ENCODE measurements around the gene RYR1. TPM values are rescaled to one million over a fixed set of nuclear protein-coding genes. Genes with fewer than 3 reads are reported as not detected.

RYR1 gene
- total and polyA plus RNA-seq, 10 of the 15 experiments (the other 5 are each of a cell fraction or from before 2014, with no cell fraction given), result under 0.01 to 0.32 (median 0.07) TPM; not detected in 1

DNA sequence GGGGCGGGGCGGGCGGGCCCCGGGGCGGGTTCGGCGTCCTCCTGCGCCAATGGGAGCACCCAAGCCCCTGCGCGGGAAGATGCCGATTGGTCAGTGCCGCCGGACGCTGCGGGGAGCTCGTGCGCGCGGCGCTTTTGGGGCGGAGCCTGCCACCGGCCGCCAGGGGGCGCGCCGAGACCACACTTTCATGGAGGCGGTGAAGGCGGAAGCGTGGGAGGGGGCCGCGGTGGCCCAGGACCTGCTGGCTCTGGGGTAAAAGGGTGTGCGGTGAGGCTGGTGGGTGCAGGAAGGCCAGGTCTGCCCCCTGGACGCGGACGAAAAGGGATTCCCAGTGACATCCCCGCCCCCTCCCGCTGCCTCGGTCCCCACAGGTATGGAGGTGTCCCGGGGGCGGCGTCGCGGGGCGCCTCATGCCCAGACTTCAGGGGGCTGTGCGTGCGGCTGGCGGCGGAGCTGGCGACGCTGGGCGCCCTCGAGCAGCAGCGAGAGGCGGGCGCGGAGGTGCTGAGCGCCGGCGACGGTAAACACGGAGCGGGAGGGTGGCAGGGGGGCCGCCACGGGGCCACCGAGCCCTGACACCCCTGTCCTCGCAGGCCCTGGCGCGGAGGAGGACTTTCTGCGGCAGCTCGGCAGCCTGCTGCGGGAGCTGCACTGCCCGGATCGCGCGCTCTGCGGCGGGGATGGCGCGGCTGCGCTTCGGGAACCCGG lies 30.4 kb upstream of the RYR1 start, which contains the start of gene FAM98C:
Gene FAM98C (plus strand): TSS at position 127 of the 708 bp plus-strand sequence. CDS start 61 bp downstream, at position 188.
- in situ Hi-C loops (cut with MboI), result loop anchor here (25.0 kb wide), 1 partner anchor 234 kb away; the partner anchor contains the start of gene ACTN4
- Histone ChIP-seq H3K4me3 (peak within 1 kb of the TSS; percentile 86), H3K4me2 (ENCODE audit: control insufficient read depth, insufficient read depth) (peak within 1 kb of the TSS; percentile 92), H4K20me1 (ENCODE audit: control insufficient read depth, insufficient read depth) (no peaks in the 10 kb centered on the region), H3K4me1 (ENCODE audit: control insufficient read depth, insufficient read depth, low read length) (no peaks in the 10 kb centered on the region), H3K79me2 (ENCODE audit: control insufficient read depth, insufficient read depth, low read length) (no peaks in the 10 kb centered on the region), H2AFZ (ENCODE audit: control insufficient read depth, low read depth, low read length) (peak within 1 kb of the TSS; percentile 89), H3K9me3 (replicated peaks; ENCODE audit: control insufficient read depth, insufficient read depth, low read length) (no peaks in the 10 kb centered on the region), H3K9ac (ENCODE audit: control insufficient read depth, insufficient read depth, low read length) (peak within 1 kb of the TSS; percentile 58; the same call in 1 of the 2 replicates), H3K27me3 (replicated peaks in 1 of 2; ENCODE audit: control insufficient read depth in 2 of 2, insufficient read depth in 2 of 2, low read length in 1 of 2) (no peaks in the 10 kb centered on the region), H3K27ac (ENCODE audit: control insufficient read depth, insufficient read depth) (peak within 1 kb of the TSS; percentile 72), H3K36me3 (ENCODE audit: control insufficient read depth in 2 of 2, insufficient read depth in 2 of 2, low read length in 1 of 2) (no peaks in the 10 kb centered on the region)
- ChIA-PET RAD21 (ENCODE audit: unreplicated experiment) (interaction anchor here (0.6 to 3.1 kb wide), 52 partner anchors 9 to 569 kb away, joined by 3 to 46 read pairs (median 5); partner anchors contain the start of genes ACTN4, CATSPERG, ECH1 and EIF3K), CTCF (interaction anchor here (0.5 to 3.2 kb wide), 51 partner anchors 8 to 531 kb away, joined by 3 to 30 read pairs (median 4); partner anchors contain the start of genes ACTN4, CATSPERG, EIF3K and GGN), POLR2A (interaction anchor here (1.0 to 2.7 kb wide), 7 partner anchors 13 to 332 kb away, joined by 3 to 13 read pairs (median 3); partner anchors contain the start of genes GGN, MAP4K1 and PSMD8), SMC1A (ENCODE audit: uncharacterized antibody, unreplicated experiment) (interaction anchor here (0.6 to 3.8 kb wide), 22 partner anchors 14 to 531 kb away, joined by 3 to 18 read pairs (median 4); partner anchors contain the start of genes CAPN12, EIF3K, GGN and MAP4K1)
- intact Hi-C loops (cut with micrococcal nuclease; ENCODE audit: unreplicated experiment), result loop anchor here (1.0 to 5.0 kb wide), 4 partner anchors 104 to 529 kb away; partner anchors contain the start of genes MRPS12 and SARS2
- no peak for FAIRE-seq
- 2% methylated on average over 63 of the region's 82 CpGs for WGBS (ENCODE audit: insufficient coverage, insufficient replicate concordance, low lambda C conversion rate, missing lambda C conversion rate)
- DNase-seq (ENCODE audit: low read depth, low spot score), result peak; percentile 76
- ATAC-seq, result peak; percentile 99
- no TSS peak for BruUV-seq (replicated peaks)
- TF ChIP-seq BHLHE40 (IDR thresholded peaks at IDR 0.05; ENCODE audit: borderline replicate concordance in 1 of 2, low read depth in 2 of 2, low read length in 1 of 2) (peak; percentile 94 to 98), IKZF1 (conservative IDR thresholded peaks at IDR 0.05) (peak; percentile 87), TCF7 (IDR thresholded peaks at IDR 0.05; ENCODE audit: borderline replicate concordance) (no peak), MYC (IDR thresholded peaks at IDR 0.05; ENCODE audit: insufficient read depth, insufficient read length, insufficient replicate concordance, low read length, severe bottlenecking) (peak; percentile 36), SREBF1 (IDR thresholded peaks at IDR 0.05; ENCODE audit: low read length) (0 out of 2 replicates have a peak, but pooled peaks have one; percentile 23), ZNF274 (IDR thresholded peaks at IDR 0.05; ENCODE audit: insufficient read depth, insufficient read length) (no peak), STAT1 (conservative IDR thresholded peaks at IDR 0.05) (no peak), MEF2B (IDR thresholded peaks at IDR 0.05; ENCODE audit: partially characterized antibody, poor library complexity, severe bottlenecking) (no peak), PAX5 (IDR thresholded peaks at IDR 0.05; ENCODE audit: borderline replicate concordance, low read depth, low read length) (0 out of 2 replicates have a peak, but pooled peaks have one; percentile 21)
- TF ChIP-seq, protein P1, sequence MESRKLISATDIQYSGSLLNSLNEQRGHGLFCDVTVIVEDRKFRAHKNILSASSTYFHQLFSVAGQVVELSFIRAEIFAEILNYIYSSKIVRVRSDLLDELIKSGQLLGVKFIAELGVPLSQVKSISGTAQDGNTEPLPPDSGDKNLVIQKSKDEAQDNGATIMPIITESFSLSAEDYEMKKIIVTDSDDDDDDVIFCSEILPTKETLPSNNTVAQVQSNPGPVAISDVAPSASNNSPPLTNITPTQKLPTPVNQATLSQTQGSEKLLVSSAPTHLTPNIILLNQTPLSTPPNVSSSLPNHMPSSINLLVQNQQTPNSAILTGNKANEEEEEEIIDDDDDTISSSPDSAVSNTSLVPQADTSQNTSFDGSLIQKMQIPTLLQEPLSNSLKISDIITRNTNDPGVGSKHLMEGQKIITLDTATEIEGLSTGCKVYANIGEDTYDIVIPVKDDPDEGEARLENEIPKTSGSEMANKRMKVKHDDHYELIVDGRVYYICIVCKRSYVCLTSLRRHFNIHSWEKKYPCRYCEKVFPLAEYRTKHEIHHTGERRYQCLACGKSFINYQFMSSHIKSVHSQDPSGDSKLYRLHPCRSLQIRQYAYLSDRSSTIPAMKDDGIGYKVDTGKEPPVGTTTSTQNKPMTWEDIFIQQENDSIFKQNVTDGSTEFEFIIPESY (IDR thresholded peaks at IDR 0.05), result no peak
- TF ChIP-seq, protein P2, sequence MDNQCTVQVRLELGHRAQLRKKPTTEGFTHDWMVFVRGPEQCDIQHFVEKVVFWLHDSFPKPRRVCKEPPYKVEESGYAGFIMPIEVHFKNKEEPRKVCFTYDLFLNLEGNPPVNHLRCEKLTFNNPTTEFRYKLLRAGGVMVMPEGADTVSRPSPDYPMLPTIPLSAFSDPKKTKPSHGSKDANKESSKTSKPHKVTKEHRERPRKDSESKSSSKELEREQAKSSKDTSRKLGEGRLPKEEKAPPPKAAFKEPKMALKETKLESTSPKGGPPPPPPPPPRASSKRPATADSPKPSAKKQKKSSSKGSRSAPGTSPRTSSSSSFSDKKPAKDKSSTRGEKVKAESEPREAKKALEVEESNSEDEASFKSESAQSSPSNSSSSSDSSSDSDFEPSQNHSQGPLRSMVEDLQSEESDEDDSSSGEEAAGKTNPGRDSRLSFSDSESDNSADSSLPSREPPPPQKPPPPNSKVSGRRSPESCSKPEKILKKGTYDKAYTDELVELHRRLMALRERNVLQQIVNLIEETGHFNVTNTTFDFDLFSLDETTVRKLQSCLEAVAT (IDR thresholded peaks at IDR 0.05), result no peak
- TF ChIP-seq, protein P3, sequence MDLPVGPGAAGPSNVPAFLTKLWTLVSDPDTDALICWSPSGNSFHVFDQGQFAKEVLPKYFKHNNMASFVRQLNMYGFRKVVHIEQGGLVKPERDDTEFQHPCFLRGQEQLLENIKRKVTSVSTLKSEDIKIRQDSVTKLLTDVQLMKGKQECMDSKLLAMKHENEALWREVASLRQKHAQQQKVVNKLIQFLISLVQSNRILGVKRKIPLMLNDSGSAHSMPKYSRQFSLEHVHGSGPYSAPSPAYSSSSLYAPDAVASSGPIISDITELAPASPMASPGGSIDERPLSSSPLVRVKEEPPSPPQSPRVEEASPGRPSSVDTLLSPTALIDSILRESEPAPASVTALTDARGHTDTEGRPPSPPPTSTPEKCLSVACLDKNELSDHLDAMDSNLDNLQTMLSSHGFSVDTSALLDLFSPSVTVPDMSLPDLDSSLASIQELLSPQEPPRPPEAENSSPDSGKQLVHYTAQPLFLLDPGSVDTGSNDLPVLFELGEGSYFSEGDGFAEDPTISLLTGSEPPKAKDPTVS (IDR thresholded peaks at IDR 0.05; ENCODE audit: low read depth, low read length), result 0 out of 2 replicates have a peak, but pooled peaks have one; percentile 20
- TF ChIP-seq, protein P4, sequence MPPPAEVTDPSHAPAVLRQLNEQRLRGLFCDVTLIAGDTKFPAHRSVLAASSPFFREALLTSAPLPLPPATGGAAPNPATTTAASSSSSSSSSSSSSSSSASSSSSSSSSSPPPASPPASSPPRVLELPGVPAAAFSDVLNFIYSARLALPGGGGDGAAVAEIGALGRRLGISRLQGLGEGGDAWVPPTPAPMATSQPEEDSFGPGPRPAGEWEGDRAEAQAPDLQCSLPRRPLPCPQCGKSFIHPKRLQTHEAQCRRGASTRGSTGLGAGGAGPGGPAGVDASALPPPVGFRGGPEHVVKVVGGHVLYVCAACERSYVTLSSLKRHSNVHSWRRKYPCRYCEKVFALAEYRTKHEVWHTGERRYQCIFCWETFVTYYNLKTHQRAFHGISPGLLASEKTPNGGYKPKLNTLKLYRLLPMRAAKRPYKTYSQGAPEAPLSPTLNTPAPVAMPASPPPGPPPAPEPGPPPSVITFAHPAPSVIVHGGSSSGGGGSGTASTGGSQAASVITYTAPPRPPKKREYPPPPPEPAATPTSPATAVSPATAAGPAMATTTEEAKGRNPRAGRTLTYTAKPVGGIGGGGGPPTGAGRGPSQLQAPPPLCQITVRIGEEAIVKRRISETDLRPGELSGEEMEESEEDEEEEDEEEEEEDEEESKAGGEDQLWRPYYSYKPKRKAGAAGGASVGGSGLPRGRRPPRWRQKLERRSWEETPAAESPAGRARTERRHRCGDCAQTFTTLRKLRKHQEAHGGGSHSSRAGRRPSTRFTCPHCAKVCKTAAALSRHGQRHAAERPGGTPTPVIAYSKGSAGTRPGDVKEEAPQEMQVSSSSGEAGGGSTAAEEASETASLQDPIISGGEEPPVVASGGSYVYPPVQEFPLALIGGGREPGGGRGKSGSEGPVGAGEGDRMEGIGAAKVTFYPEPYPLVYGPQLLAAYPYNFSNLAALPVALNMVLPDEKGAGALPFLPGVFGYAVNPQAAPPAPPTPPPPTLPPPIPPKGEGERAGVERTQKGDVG (CRISPR knock-in tag; IDR thresholded peaks at IDR 0.05), result no peak
